Measurements from ENCODE around the gene XKRX.

Gene XKRX

DNA sequence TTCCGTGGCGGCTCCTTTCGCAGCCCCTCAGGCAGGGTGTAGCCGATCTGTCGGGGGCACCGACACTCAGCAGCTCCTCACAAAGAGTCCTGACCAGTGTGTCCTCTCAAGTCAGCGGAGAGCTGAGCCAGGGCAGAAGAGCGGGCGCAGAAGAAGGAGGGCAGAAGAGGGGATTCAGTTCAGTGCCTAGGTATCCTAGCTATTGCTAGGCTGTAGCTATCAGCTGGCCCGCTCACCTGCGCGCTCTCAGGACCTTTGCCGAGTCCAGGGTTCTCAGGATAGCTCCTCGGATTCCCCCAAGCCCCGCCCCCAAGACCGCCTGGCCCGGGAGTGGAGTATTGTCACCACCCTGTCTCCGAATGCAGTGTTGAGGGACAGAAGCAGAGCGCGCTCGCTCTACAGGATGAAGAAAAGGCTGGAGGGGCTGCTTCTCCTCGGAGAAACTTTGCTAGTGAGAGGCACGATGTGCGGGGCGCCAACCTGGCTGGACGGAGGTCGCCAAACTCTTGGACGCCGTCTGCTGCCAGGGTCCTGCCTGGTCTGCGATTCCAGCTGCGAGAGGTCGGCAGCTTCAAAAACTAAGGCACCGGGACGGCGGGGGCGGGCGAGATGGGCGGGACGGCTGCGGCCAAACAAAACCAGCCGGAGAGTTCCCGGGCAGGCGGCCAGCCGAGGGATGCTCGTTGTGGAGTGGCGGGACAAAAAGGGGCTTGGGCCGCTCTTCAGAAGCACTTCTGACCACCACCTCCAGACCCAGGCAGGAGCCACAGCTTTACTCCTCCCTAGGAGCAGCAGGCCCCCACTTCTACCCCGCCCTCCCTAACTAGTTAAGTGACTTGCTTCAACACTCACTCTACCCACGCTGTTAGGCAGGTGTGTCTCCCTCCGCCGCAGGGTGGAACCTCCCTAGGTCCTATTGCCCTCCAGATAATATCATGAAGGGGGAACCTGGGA lies at the start of gene XKRX:
Gene XKRX (minus strand): TSS at position 258 of the 954 bp plus-strand sequence. CDS start 613 bp downstream, outside the sequence.
- DNase-seq: no peak

DNA sequence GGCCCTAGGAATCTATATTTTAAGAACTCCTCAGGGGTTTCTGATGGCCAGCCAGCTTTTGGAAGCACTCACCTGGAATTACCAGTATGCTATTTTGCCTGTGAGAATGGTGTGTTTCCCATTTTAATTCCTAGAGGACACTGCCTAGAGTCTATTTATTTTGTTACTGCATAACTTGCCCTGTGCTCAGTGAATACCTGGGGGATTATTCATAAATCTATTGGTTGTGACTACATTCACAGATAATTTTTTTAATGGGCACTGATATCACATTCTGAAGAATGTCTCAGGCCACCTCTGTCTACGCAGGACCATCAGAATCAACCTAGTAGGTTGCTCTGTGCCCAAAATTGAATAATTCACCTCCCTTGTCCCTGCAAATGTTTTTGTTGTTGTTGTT lies 47.5 kb upstream of the XKRX start:
- peak; percentile 1 for DNase-seq

DNA sequence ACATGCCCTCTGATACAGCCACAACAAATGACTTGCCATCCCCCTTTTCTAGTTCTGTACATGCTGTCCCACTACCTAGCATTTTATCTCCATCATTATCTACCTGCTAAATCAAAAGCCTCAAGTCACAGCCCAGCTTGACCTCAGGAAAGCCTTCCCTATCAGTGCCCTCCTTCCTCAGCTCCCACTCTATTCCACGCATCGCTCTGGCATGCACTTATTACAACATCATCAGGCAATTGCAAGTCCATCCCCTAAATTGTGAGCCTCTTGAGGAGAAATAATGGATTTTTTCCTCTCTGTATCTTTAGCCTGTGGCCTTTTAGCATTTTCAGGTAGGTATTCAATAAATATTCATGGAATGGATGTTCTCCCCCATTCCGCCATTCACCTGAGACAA lies 46.5 kb upstream of the XKRX start:
- peak; percentile 42 for DNase-seq

DNA sequence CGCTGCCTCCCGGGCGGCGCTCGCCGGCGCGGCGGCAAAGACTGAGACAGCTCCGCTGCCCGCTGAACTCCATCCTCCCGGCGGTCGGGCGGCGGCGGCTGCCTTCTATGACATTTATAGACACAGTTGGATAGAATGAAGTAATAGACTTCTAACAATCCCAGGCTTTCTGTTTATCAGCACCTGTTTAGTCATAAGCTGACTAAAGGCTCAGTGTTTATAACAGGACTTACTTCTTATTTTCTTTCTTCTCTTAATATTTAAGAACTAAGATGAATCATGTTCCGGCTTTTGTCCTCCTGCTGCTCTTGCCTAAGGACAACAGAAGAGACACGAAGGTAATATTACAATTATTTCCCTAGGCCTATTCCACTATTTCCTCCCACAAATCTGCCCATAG lies 44.7 kb upstream of the XKRX start:
- DNase-seq: peak; percentile 72

DNA sequence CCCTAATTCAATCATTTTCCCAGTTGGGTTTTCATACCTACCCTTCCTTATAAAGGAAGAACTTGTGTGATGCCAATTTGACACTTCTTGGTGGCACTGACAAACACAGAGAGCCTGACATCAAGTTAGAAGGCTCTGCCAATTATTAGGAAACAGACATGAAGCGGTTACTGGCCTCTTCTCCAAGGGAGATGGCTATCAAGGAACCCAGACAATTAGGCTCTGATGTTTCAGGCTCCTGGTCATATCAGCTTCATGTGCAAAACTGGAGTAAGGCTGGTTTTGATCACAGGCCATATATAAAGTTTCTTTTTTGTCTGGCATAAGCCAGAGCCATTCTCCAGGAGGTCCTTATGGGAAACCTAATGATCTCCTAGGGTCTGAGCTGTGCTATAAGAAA lies 41.2 kb upstream of the XKRX start:
- DNase-seq: no peak

DNA sequence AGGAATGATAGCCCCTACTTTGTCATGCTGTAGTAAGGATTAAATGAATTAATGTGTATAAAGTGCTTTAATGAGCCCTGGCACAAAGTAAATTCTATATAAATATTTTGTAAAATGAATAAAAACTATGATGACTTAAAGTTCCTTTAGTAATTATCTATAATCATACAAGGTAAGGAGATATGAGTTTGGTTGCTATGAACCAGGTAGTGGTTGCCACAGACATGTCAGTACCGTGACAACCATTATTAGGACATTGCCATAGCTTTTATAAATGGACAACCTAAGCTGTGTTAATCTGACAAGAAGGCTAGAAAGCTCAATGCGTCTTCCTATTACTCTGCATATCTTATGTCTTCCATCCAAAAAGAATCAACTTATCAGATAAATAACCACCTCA lies 40.7 kb upstream of the XKRX start, which contains the start of gene ARL13A:
Gene ARL13A (plus strand): TSS at position 301 of the 400 bp plus-strand sequence. CDS start 3,982 bp downstream, outside the sequence.
- DNase-seq: no peak

DNA sequence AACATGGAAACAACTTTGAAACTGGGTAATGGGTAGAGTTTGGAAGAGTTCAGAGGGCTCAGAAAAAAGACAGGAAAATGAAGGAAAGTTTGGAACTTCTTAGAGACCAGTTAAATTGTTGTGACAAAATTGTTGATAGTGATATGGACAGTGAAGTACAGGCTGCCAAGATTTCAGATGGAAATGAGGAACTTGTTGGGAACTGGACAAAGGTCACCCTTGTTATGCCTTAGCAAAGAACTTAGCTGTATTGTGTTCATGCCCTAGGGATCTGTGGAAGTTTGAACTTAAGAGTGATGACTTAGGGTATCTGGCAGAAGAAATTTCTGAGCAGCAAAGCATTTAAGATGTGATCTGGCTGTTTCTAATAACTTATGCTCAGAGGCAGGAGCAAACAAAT lies 35.6 kb upstream of the XKRX start:
- no peak for DNase-seq

DNA sequence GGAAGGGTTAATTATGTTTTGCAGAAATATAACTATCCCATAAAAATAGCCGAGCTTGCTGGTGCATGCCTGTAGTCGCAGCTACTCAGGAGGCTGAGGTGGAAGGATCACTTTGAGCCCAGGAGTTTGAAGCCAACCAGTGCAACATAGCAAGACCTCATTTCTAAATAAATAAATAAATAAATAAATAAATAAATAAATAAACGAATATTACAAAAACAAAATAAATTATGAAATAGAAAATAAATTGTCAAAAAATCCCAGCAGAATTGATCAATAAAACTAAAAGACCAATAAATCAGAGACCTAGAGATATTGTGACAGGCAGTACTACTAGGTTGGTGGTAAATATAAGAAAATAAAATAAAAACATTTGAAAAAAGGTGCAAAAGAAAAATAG lies 34.1 kb upstream of the XKRX start:
- no peak for DNase-seq

DNA sequence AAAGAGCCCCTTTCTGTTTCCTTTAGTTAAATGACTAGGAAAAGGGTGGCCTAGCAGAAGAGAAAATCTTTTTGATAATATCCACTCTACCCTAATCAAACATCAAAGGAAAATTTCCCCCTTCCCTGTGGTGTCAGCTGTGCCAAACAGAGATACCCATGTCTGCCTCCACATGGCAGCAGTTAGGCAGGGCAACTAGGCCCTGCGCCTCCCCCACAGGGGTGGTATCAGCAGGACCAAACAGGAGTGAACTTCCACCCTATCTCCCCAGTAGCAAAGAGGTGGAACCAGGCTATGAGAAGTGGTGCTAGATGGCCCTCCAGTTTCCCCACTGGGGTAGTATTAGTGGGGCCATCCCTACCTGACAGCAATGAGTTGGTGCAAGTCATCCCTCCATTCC lies 19.8 kb upstream of the XKRX start:
- DNase-seq: no peak

DNA sequence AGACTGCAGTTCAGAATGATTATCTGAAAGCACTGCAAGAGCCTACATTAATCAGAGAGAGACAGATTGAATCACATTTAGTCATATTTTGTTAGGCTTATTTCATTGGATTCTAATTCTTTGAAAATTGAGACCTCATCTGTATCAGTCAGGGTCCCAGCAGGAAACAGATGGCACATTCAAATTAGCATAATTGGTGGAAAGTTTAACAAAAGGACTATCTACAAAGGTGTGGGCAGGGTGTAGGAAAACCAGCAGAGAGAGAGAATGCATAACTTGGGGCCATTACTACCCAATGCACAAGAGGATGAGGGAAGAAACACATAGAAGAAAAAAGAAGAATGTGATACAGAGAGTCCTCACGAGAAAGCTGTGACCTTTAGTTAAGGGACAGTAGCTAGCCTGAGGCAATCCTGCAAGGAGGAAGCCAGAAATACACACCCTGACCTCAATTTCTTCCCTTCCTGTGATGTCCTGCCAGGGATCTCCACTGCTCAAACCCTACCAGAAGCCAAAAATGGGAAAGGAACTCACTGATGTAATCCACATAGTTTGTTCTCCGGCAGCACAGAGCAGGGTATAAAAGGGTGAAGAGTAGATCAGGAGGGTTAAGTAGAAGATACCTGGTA lies 17.7 kb upstream of the XKRX start:
- DNase-seq: no peak

DNA sequence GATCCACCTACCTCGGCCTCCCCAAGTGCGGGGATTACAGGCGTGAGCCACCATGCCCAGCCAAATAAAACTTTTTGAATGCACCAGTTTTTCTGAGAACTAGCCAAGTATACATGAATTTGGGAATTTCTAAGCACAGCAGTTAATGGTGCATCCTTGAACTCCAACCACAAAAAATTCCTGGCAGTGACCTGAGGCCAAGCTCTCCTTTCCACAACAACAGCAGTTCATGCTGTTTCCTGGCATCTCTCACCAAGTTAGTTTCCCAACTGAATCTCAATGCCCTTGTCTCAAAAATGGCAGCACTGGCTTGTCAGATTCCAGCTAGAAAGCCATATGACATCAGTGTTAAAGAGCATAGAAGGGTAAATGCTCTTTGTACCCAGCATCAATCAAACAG lies 15.9 kb upstream of the XKRX start:
- no peak for DNase-seq

DNA sequence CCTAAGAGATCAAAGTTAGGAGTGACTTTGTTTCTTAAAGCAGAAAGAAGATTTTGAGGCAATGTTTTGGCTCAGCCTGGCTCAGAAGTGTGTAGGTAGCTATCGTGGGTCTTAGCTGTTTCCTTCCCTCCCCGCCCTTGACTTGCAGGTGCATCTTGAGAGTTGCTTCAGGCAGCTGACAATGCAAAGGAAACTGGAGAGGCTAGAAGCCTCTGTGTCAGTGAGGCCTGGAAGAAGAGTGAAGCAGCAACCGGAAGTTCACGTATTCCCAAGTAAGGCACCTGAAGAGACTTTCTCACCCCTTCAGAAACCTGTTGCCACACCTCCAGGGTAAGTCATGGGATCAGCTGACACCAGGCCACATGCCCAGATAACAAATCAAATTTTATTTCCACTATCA lies 10.6 kb upstream of the XKRX start:
- no peak for DNase-seq

DNA sequence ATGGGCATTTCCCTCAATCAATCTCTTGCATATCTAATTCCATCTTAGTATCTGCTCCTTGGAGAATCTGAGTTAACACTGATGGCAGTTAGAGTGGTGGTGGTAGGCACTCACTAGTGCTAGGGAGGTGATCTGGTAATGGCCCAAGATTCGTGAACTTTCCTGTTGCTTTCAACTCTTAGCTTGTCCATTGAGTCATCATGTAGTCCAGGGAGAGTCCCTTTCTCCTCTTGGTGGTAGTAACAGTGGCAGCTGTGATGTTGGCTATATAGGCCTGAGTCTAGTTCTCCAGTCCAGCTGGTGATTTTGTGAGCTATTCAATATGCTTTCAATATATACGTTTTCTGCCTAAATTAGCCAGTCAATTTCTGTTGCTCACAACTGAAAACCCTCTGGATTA lies 7.0 kb upstream of the XKRX start:
- no peak for DNase-seq

DNA sequence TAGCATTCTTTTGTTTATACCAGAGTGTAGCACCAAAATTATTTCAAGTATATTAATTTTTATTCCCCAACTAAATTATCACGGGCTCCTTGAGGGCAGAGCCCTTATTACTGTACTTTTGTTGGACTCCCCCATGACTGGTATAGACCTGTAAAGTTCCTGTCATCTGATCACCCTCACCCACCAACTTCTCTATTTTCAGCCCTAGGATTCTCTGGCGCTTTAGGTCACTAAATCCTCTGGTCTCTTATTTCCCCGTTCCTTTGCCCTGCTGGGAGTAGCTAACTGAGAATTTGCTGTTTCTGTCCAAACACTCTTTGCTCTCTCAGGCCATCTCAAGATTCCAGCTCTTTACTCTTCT lies 3.2 kb upstream of the XKRX start:
- DNase-seq: no peak

DNA sequence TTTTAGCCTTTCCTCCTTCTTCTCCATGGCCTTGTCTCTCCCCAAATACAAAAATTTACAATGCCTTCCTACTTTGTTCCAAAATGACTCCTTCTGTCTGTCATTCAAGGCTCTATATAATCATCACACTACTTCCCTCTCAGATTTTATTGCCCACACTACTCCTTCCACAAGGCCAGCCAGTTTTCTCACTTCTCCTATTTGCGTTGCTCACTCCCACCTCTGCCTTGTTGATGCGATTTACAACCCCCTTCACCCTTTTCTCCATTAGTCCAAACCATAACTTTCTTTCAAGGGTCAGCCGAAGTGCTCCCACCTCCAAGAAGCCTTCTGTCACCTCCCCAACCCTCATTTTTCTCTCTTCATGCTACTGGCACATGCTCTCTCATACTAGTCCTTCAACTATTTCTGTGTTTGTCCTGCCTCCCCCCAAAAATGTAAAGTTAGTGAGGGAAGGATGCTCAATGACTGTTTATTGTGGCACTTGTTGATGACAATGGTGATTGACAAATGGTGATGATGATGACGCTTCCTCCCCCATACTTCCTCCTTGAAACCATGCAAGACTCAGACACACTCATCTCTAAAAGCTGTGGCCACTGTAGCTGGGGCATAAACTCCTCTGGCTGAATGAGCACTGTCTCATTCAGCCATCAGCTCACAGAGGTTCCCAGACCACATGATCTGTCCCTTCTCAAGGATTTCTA lies 2.7 kb upstream of the XKRX start:
- DNase-seq: no peak

DNA sequence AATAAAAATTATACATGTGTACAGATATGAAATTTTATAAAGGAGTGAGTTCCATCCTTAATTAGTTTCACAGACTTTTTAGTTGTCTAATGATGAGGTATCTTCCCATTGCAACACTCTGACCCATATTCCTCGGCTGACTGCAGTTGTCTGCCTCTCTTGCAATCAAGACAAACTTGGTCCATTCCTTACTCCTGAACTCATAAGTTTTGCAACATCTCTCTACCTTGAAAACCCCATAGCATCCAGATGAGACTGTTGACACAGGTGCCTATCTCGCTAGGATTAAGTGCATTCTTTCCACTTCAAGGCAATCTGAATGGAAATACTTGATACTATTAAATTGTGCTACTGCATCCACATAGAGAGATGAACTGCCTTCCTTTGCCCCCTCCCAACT lies 2.3 kb downstream of the XKRX start:
- no peak for DNase-seq

DNA sequence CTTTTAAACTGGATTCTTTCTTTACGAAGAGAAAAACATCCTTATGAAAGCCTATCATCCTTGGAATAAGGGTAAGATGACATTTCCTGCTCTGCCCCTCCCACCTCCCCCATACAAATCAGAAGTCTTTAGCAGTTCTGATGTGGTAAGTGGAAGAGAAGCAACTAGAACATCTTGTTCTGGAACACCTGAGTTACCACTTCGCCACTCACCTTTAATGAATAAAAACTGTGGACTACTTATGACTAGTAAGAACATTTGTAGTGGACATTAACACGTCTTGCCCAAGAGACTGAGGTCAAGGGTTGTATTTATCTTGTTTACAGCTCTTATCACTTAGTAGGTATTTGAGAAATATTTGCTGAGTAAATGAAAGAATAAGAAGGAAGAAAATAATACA lies 4.3 kb downstream of the XKRX start:
- no peak for DNase-seq

DNA sequence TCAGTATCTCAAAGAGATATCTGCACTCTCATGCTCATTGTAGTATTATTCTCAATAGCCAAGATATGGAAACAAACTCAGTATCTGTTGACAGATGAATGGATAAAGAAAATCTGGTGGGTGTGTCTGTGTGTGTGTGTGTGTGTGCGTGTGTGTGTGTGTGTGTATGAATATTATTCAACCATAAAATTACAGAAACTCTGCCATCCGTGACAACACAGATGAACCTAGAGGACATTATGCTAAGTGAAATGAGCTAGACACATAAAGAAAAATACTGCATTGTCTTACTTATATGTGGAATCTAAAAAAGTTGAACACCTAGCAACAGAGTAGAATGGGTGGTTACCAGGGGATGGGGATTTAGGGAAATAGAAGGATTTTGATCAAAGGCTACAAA lies 13.2 kb downstream of the XKRX start:
- no peak for DNase-seq

DNA sequence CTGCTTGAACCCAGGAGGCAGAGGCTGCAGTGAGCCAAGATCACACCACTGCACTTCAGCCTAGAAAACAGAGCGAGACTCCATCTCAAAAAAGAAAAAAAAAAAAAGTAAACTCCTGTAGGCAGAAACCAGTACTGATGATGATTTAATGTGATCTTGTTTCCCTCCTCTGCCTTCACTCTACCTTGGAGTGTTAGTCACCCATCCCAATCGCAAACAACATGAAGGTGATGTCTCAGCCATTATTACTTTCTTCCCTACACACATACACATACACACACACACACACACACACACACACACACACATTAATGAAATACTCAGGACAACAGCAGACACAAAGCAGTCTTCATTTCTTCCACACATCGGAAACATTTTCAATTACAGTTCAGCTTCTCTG lies 15.6 kb downstream of the XKRX start:
- no peak for DNase-seq

DNA sequence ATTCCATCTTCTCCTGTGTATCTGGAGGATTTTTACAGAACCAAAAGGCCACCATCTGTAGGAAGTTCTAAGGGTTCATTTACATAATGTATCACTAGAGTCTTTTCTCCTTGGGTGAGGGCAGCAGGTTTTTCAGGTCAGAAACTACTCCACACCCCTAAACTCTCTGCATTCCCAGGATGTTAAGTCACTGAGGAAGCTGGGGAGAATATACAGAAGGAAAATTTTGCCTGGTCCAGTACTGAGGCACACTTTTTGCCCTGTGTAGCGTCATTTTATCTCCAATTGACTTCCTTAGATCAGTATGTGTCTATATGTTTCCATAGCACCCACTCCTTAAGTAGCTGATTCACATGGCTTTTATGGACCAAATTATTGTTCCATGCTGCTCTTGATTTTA lies 17.0 kb downstream of the XKRX start:
- DNase-seq: peak; percentile 4

DNA sequence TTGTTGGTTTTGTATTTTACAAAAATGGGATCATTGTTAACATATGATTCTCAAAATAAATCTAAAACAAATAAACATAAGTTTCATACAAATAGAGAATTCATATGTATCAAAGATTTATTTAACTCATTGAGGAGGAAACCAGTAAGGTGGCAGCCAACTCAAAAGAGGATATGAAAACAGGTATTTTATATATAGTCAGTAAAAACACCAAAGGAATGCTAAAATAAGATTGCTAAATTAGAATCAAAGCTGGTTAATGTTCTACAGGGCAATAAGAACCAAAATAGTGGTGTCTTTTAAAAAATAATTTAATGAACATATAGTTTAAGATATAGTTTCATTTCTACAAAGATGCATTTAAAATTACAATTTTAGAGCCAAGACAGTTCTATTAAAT lies 23.1 kb downstream of the XKRX start:
- no peak for DNase-seq

DNA sequence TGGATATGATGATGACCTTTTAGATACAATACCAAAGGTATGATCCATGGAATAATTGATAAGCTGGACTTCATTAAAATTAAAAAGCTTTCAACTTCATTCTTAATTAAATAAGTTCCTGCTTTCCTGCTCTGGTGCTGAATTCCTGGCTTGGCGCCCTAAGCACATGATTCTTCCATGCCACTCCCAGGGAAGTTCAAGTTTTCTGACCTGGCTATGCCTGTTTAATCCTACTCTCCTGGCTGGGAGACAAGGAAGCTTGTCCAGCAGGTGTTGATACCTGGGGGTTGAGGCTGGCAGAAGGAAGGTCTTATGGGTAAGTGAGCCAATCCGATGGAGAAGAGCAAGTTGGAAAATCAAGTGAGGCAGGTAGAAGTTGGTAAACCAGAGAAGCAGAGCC lies 24.3 kb downstream of the XKRX start:
- no peak for DNase-seq

DNA sequence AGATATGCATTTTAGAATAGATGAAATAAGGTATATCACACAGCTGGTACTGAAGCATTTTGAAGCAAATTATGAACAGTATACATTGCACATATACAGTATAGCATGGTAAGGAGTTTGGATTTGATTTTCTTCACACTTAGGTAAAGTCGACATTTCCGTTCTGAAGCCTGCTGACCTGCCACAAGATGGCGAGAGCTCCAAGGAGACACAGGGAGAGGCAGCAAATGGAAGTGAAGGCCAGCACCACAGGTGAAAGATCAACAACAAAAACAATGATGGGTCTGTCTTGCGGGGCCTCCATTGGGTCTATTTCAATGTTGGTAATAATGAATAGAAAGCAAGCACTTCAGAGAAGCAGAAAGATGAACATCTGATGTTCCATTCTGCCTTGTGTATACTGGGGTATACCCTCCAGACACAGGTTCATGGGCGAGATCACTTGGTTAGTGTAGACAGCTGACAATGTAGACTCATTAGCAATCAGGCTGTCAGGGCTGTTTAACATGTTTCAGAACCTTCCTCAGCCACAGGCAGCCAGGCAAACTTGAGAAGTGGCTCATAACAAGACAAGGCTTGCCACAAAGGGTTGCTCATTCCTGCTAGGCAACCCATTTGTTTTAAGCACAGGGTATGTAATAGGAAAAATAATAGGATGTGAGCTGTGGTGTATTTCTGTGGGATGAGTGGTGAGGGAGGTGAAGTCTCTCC lies 33.2 kb downstream of the XKRX start:
- DNase-seq: peak; percentile 32

All from HCEC 1CT (cell line).